Cardiac fibroblast (primary cell): Measurements from ENCODE around the gene MEGF8.

Experiments used
- DNase-seq, 2 donors: peaks; one replicate each; pipeline versions ENCODE4 v3.0.0 to v3.0.0-alpha.2; 2010; ENCODE audit warnings: low read depth in 2 of 2
- H3K4me3 ChIP-seq, 2 donors: replicated peaks in 1 of 2; 1 replicate in 1 of 2; 2 replicates in 1 of 2; pipeline ENCODE4 v1.5.1; 2011; ENCODE audit warnings: low read depth in 2 of 2, low read length in 2 of 2, mild to moderate bottlenecking in 2 of 2, moderate library complexity in 1 of 2
- TF ChIP-seq, protein P1 (sequence below): IDR thresholded peaks from one replicate; pipeline ENCODE4 v1.5.1; 2011; ENCODE audit warnings: low read depth, mild to moderate bottlenecking, low read length, inconsistent platforms

The MEGF8 gene

DNA sequence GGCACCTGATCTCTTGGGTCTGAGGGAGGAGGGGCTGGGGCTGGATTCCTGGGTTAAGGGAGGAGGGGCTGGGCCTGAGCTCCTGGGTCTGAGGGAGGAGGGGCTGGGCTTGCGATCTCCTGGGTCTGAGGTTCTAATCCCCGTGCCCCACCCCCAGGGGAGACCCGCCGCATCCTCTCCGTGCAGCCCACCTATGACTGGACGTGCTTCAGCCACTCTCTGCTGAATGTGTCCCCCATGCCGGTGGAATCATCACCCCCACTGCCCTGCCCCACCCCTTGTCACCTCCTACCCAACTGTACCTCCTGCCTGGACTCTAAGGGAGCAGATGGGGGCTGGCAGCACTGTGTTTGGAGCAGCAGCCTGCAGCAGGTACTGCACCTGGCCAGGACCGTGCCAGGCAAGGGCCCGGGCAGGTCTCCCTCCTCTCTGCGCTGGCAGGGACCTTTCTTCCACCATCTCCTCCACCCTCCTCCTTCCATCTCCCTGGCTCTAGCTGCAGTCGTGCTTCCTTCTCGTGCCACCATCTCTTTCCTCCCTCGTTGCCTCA, 37.5 kb downstream of the MEGF8 start:
- H3K4me3 ChIP-seq, result no peak overlapping the region
- no peak for DNase-seq
- TF ChIP-seq, protein P1, sequence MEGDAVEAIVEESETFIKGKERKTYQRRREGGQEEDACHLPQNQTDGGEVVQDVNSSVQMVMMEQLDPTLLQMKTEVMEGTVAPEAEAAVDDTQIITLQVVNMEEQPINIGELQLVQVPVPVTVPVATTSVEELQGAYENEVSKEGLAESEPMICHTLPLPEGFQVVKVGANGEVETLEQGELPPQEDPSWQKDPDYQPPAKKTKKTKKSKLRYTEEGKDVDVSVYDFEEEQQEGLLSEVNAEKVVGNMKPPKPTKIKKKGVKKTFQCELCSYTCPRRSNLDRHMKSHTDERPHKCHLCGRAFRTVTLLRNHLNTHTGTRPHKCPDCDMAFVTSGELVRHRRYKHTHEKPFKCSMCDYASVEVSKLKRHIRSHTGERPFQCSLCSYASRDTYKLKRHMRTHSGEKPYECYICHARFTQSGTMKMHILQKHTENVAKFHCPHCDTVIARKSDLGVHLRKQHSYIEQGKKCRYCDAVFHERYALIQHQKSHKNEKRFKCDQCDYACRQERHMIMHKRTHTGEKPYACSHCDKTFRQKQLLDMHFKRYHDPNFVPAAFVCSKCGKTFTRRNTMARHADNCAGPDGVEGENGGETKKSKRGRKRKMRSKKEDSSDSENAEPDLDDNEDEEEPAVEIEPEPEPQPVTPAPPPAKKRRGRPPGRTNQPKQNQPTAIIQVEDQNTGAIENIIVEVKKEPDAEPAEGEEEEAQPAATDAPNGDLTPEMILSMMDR, result no peak

DNA sequence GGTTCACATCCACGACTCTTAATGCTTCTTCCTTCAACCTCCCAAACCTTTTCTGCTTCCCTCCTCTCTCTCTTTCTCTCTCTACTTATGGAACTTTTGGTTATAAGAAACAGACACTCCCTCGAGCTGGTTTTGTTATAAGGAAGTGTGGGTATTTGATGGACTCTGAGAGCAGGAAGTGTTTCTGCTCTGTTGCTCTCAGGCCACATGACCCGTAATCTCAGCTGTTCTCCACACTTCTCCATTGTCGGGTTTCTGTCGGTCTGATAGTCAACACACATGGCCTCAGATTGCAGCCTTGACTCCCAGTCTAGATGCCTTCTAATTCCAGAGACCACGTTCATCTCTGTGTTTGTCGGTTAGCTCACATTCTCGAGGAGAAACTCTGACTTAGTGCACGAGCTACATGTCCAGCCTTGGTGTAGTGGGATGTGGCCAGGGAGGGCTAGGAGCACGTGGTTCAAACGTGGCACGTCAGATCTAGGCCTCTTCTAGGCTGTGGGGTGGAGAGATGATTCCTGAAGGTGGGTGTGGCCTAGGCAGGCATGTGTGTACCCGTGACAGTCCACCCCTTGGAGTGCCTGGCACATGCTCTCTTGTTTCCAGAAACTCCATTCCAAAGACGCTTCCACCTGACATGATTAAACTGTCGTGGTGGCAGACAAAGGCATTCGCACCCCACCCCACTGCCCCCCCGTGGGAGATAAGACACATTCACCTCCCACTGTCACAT, 38.3 kb downstream of the MEGF8 start:
- TF ChIP-seq, protein P1, result no peak
- H3K4me3 ChIP-seq, result no peak overlapping the region
- DNase-seq, result no peak

DNA sequence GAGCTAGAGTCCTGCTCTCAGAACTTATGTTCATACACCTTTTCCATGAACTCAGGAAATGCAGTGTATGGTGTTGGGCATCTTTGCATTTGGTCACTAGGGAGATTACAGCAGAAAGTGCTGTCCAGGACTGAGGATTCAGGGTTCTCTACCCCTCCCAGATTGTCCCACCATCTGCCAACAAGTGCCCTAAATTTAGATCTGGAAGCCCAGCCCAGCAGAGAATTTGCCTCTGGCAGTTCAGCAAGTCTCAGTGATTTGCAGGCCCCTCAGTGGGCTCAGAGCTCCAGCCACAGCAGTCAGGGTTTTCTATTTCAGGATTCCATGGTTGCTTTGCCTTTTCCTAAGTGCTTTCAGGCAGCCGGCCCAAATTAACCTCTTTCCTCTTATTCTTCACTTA, 41.2 kb downstream of the MEGF8 start:
- H3K4me3 ChIP-seq, result no peak overlapping the region
- DNase-seq, result no peak
- TF ChIP-seq, protein P1, result no peak

DNA sequence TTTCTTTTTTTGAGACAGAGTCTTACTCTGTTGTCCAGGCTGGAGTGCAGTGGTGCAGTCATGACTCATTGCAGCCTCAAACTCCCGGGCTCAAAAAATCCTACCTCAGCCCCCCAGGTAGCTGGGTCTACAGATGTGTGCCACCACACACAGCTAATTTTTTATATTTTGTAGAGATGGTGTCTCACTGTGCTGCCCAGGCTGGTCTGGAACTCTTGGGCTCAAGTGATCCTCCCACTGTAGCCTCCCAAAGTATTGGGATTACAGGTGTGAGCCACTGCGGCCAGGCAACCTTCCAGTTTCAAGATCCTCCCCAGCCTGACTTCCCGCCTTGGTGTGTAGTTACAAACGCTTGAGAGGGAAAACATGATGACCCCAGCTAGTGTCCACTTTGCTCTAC, 42.5 kb downstream of the MEGF8 start:
- H3K4me3 ChIP-seq, result no peak overlapping the region
- DNase-seq, result no peak
- TF ChIP-seq, protein P1, result no peak

DNA sequence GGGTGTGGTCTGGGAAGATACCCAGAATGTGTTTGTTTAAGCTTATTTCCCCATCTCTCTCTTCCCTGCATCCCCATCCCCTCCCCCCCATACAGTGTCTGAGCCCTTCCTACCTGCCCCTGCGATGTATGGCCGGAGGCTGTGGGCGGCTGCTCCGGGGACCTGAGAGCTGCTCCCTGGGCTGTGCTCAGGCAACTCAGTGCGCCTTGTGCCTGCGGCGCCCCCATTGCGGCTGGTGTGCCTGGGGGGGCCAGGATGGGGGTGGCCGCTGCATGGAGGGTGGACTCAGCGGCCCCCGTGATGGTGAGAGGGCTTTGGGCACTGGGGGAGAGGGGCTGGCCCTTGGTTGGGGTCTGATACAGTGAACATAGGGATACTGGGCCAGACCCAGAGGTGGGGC, 42.9 kb downstream of the MEGF8 start:
- TF ChIP-seq, protein P1, result no peak
- DNase-seq, result no peak
- no peak overlapping the region for H3K4me3 ChIP-seq

DNA sequence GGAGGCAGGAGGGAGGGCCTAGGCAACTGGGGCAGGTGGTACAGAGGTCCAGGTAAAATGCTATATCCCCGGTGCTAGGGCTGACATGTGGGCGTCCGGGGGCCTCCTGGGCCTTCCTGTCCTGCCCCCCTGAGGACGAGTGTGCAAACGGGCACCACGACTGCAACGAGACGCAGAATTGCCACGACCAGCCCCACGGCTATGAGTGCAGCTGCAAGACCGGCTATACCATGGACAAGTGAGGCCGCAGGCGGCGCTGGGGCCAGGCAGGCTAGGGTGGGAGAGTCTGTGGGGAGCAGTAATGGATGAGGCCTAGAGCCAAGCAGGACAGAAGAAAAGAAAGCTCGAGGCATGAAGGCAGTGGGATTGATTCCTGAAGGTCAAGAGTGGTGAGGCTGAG, 43.3 kb downstream of the MEGF8 start:
- no peak overlapping the region for H3K4me3 ChIP-seq
- DNase-seq, result no peak
- TF ChIP-seq, protein P1, result no peak
